ENCODE results near the gene CALCR.
A peak's percentile ranks its signal among the peaks of the same experiment; 100 is the strongest.
"Not testable (repeated sequence)": the region's sequence is repeated elsewhere in the genome, so short reads cannot be mapped to it uniquely, and the experiment has no call there.

CALCR gene

GRCh38 chr7:93574646-93575554, at the start of gene CALCR:
Gene CALCR (minus strand): TSS chr7:93574724. CDS start chr7:93486981, 87,743 bp downstream.
- Histone ChIP-seq H3K4me3 (ENCODE audit: low read length) (peak within 1 kb of the TSS; percentile 81; the same call in 1 of the 2 replicates), H3K27ac (ENCODE audit: low read length) (no peak within 1 kb of the TSS), H3K9me3 (ENCODE audit: control insufficient read depth, insufficient read depth, low read length) (no peaks in the 10 kb centered on the region), H3K27me3 (ENCODE audit: control insufficient read depth, insufficient read depth, low read length) (peaks cover 24% of the 10 kb centered on the region), H3K36me3 (ENCODE audit: control insufficient read depth, insufficient read depth, low read length) (no peaks in the 10 kb centered on the region), H3K4me1 (ENCODE audit: control insufficient read depth, insufficient read depth, low read length) (0 out of 2 replicates have a peak, but pooled peaks cover 2% of the 10 kb centered on the region)
- no CpG with 5 or more reads among the region's 46 CpGs for WGBS (ENCODE audit: insufficient coverage, insufficient read length)
- no peak for DNase-seq (ENCODE audit: low read depth, low spot score)

DNA sequence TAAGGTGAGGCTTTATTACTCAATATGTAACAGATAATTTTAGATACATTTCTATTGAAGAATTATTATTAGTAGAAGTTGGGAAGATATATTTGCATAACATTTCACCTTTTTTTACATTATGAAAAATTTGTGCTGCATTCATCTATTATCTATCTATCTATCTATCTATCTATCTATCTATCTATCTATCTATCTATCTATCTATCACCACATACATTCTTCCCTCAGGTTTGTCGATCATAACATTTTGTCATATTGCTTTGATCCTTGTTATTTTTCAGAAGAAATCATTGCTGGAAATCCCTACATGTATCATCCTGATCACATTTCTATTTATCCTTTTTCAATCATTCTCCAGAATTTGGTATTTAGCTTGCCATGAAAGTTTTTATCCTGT, 49.3 kb upstream of the CALCR start:
- no peak for DNase-seq (ENCODE audit: low read depth, low spot score)
- no peak overlapping the region for H3K4me3 ChIP-seq (ENCODE audit: low read length)

GRCh38 chr7:93622036-93623033, 47.8 kb upstream of the CALCR start:
- no CpG with 5 or more reads among the region's 13 CpGs for WGBS (ENCODE audit: insufficient coverage, insufficient read length)
- H3K27ac ChIP-seq (ENCODE audit: low read length) = no peak overlapping the region
- H3K4me3 ChIP-seq (ENCODE audit: low read length) = no peak overlapping the region
- no peaks in the 10 kb centered on the region for H3K36me3 ChIP-seq (ENCODE audit: control insufficient read depth, insufficient read depth, low read length)
- no peaks in the 10 kb centered on the region for H3K9me3 ChIP-seq (ENCODE audit: control insufficient read depth, insufficient read depth, low read length)
- DNase-seq (ENCODE audit: low read depth, low spot score) = no peak
- H3K4me1 ChIP-seq (ENCODE audit: control insufficient read depth, insufficient read depth, low read length) = no peaks in the 10 kb centered on the region
- no peaks in the 10 kb centered on the region for H3K27me3 ChIP-seq (ENCODE audit: control insufficient read depth, insufficient read depth, low read length)

More for the DNA sequence above, 49.3 kb upstream of the CALCR start:
- Histone ChIP-seq H3K27ac (ENCODE audit: low read length) (no peak overlapping the region), H3K9me3 (ENCODE audit: control insufficient read depth, insufficient read depth, low read length) (no peaks in the 10 kb centered on the region), H3K36me3 (ENCODE audit: control insufficient read depth, insufficient read depth, low read length) (no peaks in the 10 kb centered on the region), H3K27me3 (ENCODE audit: control insufficient read depth, insufficient read depth, low read length) (no peaks in the 10 kb centered on the region), H3K4me1 (ENCODE audit: control insufficient read depth, insufficient read depth, low read length) (no peaks in the 10 kb centered on the region)
- WGBS (ENCODE audit: insufficient coverage, insufficient read length) = no CpG with 5 or more reads among the region's 1 CpG

GRCh38 chr7:93620864-93621263, 46.3 kb upstream of the CALCR start:
- Histone ChIP-seq H3K27me3 (ENCODE audit: control insufficient read depth, insufficient read depth, low read length) (no peaks in the 10 kb centered on the region), H3K27ac (ENCODE audit: low read length) (no peak overlapping the region), H3K4me1 (ENCODE audit: control insufficient read depth, insufficient read depth, low read length) (no peaks in the 10 kb centered on the region), H3K4me3 (ENCODE audit: low read length) (no peak overlapping the region), H3K36me3 (ENCODE audit: control insufficient read depth, insufficient read depth, low read length) (no peaks in the 10 kb centered on the region), H3K9me3 (ENCODE audit: control insufficient read depth, insufficient read depth, low read length) (no peaks in the 10 kb centered on the region)
- DNase-seq (ENCODE audit: low read depth, low spot score) = no peak

- DNase-seq (ENCODE audit: low read depth, low spot score) = no peak
- H3K36me3 ChIP-seq (ENCODE audit: control insufficient read depth, insufficient read depth, low read length) = no peaks in the 10 kb centered on the region
Observed at GRCh38 chr7:93620057-93620456, 45.5 kb upstream of the CALCR start.

GRCh38 chr7:93601363-93601762, 26.8 kb upstream of the CALCR start:
- Histone ChIP-seq H3K4me3 (ENCODE audit: low read length) (no peak overlapping the region), H3K36me3 (ENCODE audit: control insufficient read depth, insufficient read depth, low read length) (no peaks in the 10 kb centered on the region), H3K27me3 (ENCODE audit: control insufficient read depth, insufficient read depth, low read length) (no peaks in the 10 kb centered on the region), H3K27ac (ENCODE audit: low read length) (no peak overlapping the region), H3K9me3 (ENCODE audit: control insufficient read depth, insufficient read depth, low read length) (no peaks in the 10 kb centered on the region), H3K4me1 (ENCODE audit: control insufficient read depth, insufficient read depth, low read length) (no peaks in the 10 kb centered on the region)
- no CpG with 5 or more reads among the region's 1 CpG for WGBS (ENCODE audit: insufficient coverage, insufficient read length)
- DNase-seq (ENCODE audit: low read depth, low spot score) = no peak

More at GRCh38 chr7:93620057-93620456, 45.5 kb upstream of the CALCR start:
- no peaks in the 10 kb centered on the region for H3K9me3 ChIP-seq (ENCODE audit: control insufficient read depth, insufficient read depth, low read length)
- H3K4me1 ChIP-seq (ENCODE audit: control insufficient read depth, insufficient read depth, low read length) = no peaks in the 10 kb centered on the region
- no peaks in the 10 kb centered on the region for H3K27me3 ChIP-seq (ENCODE audit: control insufficient read depth, insufficient read depth, low read length)
- H3K4me3 ChIP-seq (ENCODE audit: low read length) = no peak overlapping the region
- no peak overlapping the region for H3K27ac ChIP-seq (ENCODE audit: low read length)

- DNase-seq (ENCODE audit: low read depth, low spot score) = no peak
- Histone ChIP-seq H3K27me3 (ENCODE audit: control insufficient read depth, insufficient read depth, low read length) (no peaks in the 10 kb centered on the region), H3K36me3 (ENCODE audit: control insufficient read depth, insufficient read depth, low read length) (no peaks in the 10 kb centered on the region), H3K4me3 (ENCODE audit: low read length) (no peak overlapping the region), H3K27ac (ENCODE audit: low read length) (no peak overlapping the region), H3K4me1 (ENCODE audit: control insufficient read depth, insufficient read depth, low read length) (no peaks in the 10 kb centered on the region), H3K9me3 (ENCODE audit: control insufficient read depth, insufficient read depth, low read length) (no peaks in the 10 kb centered on the region; the same call in 1 of the 2 replicates)
- WGBS (ENCODE audit: insufficient coverage, insufficient read length) = no CpG with 5 or more reads among the region's 1 CpG
Observed at GRCh38 chr7:93594250-93594649, 19.7 kb upstream of the CALCR start.

DNA sequence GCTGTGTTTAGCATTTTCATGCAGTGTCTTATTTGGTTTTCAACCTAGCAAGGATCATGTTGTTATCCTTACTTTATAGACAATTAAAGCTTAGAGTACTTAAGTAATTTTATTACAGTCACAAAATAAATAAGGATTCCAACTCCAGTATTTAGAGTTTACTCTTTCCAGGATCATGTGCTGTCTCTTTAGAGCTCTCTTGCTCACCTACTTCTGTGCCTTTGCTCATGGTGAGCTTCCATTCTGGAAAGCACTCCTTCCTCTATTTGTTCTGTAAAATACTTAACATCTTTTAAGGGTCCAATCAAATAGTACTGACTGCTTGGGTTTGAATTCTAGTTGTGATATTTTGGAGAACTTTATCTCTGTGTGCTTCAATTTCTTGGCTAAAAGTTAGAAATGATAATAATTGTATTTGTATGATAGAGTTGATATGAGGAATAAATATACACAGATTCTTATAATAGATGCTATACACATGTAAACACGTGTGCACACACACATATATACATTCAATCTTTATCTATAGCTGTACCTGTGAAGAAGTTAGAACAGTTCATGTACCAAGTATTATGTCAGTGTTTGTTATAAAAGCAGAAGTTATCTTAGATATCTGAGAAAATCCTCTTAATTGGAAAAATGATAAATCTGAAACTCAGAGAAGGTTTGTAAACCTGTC, 18.2 kb upstream of the CALCR start:
- DNase-seq (ENCODE audit: low read depth, low spot score) = no peak
- no peak overlapping the region for H3K27ac ChIP-seq (ENCODE audit: low read length)
- no peaks in the 10 kb centered on the region for H3K27me3 ChIP-seq (ENCODE audit: control insufficient read depth, insufficient read depth, low read length)
- no peaks in the 10 kb centered on the region; the same call in 1 of the 2 replicates for H3K9me3 ChIP-seq (ENCODE audit: control insufficient read depth, insufficient read depth, low read length)
- H3K4me1 ChIP-seq (ENCODE audit: control insufficient read depth, insufficient read depth, low read length) = no peaks in the 10 kb centered on the region
- no CpG with 5 or more reads among the region's 1 CpG for WGBS (ENCODE audit: insufficient coverage, insufficient read length)
- no peak overlapping the region for H3K4me3 ChIP-seq (ENCODE audit: low read length)
- no peaks in the 10 kb centered on the region for H3K36me3 ChIP-seq (ENCODE audit: control insufficient read depth, insufficient read depth, low read length)

GRCh38 chr7:93591224-93592050, 16.9 kb upstream of the CALCR start:
- H3K27me3 ChIP-seq (ENCODE audit: control insufficient read depth, insufficient read depth, low read length); H3K27ac ChIP-seq (ENCODE audit: low read length); H3K36me3 ChIP-seq (ENCODE audit: control insufficient read depth, insufficient read depth, low read length); DNase-seq (ENCODE audit: low read depth, low spot score); H3K4me1 ChIP-seq (ENCODE audit: control insufficient read depth, insufficient read depth, low read length); H3K9me3 ChIP-seq (ENCODE audit: control insufficient read depth, insufficient read depth, low read length); H3K4me3 ChIP-seq (ENCODE audit: low read length): not testable (repeated sequence)
- no CpG with 5 or more reads among the region's 34 CpGs for WGBS (ENCODE audit: insufficient coverage, insufficient read length)
